IPS-15b (cell line): ENCODE measurements around the gene ANKRD22.

Experiments
- H3K27me3 ChIP-seq: one replicate; pipeline ENCODE4 v1.6.1; 2013; ENCODE audit warnings: low read length; ENCODE audit not compliant: control insufficient read depth, insufficient read depth
- H3K36me3 ChIP-seq: one replicate; pipeline ENCODE4 v1.6.1; 2013; ENCODE audit warnings: low read length; ENCODE audit not compliant: control insufficient read depth, insufficient read depth
- H3K4me1 ChIP-seq: one replicate; pipeline ENCODE4 v1.6.1; 2013; ENCODE audit warnings: mild to moderate bottlenecking, low read length; ENCODE audit not compliant: control insufficient read depth, insufficient read depth
- H3K4me3 ChIP-seq: one replicate; pipeline ENCODE4 v1.5.1; 2013; ENCODE audit warnings: low read depth, low read length
- H3K9ac ChIP-seq: one replicate; pipeline ENCODE4 v1.6.1; 2013; ENCODE audit warnings: low read depth, mild to moderate bottlenecking, low read length
- H3K9me3 ChIP-seq: one replicate; pipeline ENCODE4 v1.6.1; 2013; ENCODE audit warnings: mild to moderate bottlenecking, low read length; ENCODE audit not compliant: control insufficient read depth, insufficient read depth

The ANKRD22 gene

DNA sequence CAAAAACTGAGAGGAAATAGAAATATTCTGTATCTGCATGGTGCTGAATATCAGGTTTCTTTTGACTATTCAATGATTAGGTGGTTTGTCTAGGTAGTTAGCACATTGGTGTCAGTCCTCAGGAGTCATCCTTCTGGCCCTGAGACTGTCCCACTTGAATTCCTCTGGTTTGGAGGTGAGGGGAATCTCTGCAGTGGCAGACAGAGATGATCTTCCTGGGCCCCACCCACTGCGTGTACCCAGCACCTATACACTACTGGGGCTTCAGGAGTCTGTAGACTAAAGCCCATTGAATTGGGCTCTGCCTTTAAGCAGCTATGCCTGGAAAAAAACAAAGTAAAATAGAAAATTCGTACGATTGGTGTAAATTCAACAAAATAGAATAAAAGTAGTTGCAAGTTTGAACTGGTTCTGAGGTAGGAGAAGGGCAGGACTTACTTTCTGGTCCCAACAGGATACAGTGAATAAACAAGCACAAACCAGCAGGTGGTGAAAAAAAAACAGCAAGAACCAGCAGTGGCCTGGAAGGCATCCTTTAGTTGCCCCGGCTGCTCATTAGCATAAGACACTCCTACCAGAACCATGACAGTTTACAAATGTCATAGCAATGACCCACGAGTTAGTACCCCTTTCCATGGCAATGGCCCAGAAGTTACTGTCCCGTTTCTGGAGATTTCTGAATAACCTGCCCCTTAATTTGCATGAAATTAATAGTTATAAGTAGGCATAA is 47.4 kb downstream of the ANKRD22 start:
- Histone ChIP-seq H3K4me3 (no peak overlapping the region), H3K27me3 (no peaks in the 10 kb centered on the region), H3K4me1 (peaks cover 6% of the 10 kb centered on the region), H3K9ac (no peak overlapping the region), H3K36me3 (no peaks in the 10 kb centered on the region), H3K9me3 (no peaks in the 10 kb centered on the region)

DNA sequence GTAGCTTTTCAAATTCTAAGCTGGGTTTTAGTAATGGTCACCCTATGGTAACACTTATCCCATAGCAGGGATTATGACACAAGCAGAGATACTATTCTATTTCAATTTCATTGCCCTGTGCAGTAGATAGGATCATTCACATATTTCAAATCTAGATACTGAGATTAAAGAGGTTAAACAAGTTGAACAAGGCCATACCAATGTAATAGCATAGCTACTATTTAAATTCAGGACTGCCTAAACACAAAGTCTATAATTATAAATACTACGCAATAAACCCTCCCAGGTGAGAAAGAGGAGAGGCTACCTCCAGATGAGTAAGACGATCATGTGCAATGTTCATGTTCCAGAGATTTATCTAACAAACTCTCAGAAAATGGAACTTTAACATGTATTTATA is 48.0 kb downstream of the ANKRD22 start:
- Histone ChIP-seq H3K36me3 (no peaks in the 10 kb centered on the region), H3K4me3 (no peak overlapping the region), H3K9me3 (no peaks in the 10 kb centered on the region), H3K9ac (no peak overlapping the region), H3K4me1 (peaks cover 6% of the 10 kb centered on the region), H3K27me3 (no peaks in the 10 kb centered on the region)

DNA sequence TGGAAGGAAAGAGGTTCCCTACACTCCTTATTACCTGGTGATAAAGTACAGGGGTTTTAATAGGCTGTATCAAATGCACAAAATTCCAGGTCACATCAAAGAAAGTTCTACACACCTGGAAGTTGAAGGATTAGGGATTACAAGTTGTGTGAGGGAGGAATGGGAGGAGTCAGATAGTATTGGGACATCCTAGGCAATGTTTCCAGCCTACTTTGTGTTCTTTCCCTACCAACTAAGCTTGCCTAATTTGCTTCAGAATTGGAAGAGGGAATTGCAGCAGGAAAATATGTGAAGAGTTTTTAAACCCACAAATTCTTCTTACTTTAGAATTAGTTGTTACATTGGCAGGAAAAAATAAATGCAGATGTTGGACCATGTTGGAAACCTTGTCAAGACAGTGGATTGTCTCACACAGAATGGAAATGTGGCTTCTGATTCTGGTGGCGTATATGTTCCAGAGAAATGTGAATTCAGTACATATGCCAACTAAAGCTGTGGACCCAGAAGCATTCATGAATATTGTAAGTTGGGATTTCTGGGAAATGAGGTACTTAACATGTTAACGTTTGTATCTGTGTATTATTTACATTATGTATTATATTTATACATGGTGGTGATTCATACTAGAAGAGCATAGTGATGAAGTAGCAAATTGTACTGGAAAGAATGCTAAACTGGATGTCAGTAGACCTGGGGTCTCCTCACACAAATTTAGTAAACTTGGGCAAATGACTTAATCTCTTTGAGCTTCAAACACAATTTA is 48.9 kb downstream of the ANKRD22 start, which contains the start of gene LIPM:
Gene LIPM, plus strand, starts transcription at position 208 of the 763 bp plus-strand sequence. Its CDS starts 167 bp downstream, at position 375.
- no peaks in the 10 kb centered on the region for H3K36me3 ChIP-seq
- no peak within 1 kb of the TSS for H3K4me3 ChIP-seq
- no peaks in the 10 kb centered on the region for H3K27me3 ChIP-seq
- no peaks in the 10 kb centered on the region for H3K9me3 ChIP-seq
- H3K9ac ChIP-seq: no peak within 1 kb of the TSS
- H3K4me1 ChIP-seq: peaks cover 6% of the 10 kb centered on the region

DNA sequence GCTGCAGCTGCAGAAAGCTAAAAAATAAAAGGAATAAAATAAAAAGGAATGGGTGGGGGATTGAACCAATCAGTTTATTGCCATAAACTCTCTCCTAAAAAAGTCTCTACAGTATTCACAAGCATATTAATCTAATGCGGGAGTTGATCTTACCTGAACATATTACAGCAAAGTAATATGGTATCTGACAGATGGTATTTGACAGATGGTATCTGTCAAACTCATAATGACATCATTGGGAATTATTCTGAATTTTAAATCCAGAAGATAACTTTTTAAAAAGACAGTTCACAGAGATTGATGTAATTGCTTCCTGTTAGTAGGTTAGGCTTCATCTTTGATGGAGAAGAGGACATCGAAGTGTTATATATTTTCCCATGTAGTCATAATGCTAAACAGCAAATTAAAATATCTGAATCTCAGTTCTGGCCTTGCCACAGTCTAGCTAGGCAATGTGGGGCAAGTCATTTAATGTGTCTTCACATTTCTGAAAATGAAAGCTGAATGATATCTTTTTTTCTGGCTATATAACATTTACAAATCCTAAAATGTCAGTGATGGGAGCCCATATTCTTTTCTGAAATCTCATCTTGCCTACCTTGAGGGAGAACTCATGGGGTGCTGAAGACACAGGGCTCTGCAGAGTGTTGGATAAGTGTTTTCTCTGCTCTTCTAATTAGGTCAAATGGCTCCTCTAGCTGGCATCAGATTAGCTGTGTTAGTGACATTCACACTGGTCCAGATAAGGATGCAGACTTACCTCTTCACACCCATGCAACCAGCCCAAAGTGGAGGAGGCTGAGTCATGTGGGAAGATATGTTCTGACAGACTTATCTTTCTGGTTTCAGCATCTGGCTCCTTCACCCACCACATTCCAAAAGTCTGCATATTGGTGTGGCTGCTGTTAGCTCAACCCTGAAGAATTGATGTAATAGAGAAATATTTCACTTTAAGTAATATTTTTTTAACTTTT is 51.2 kb downstream of the ANKRD22 start:
- H3K27me3 ChIP-seq: no peaks in the 10 kb centered on the region
- no peaks in the 10 kb centered on the region for H3K9me3 ChIP-seq
- H3K4me1 ChIP-seq: peaks cover 6% of the 10 kb centered on the region
- H3K36me3 ChIP-seq: no peaks in the 10 kb centered on the region
- H3K9ac ChIP-seq: no peak overlapping the region
- no peak overlapping the region for H3K4me3 ChIP-seq

DNA sequence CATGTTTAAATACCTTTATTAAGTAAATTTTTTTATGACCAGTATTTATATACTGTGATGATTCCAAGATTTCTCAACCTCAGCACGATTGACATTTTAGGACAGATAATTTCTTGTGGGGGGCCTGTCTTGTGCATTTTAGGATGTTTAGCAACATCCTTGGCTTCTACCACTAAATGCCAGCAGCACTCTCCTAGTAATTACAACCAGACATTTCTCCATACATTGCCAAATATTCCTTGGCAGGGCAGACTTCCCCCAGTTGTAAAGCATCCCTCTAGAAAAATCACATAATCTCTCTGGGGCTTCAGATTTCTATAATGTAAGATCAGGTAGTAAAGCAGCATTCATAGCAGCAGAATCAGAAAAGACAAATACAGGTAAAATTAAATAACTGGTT is 56.9 kb downstream of the ANKRD22 start:
- no peaks in the 10 kb centered on the region for H3K36me3 ChIP-seq
- H3K9ac ChIP-seq: no peak overlapping the region
- H3K9me3 ChIP-seq: no peaks in the 10 kb centered on the region
- no peaks in the 10 kb centered on the region for H3K27me3 ChIP-seq
- no peaks in the 10 kb centered on the region for H3K4me1 ChIP-seq
- no peak overlapping the region for H3K4me3 ChIP-seq

DNA sequence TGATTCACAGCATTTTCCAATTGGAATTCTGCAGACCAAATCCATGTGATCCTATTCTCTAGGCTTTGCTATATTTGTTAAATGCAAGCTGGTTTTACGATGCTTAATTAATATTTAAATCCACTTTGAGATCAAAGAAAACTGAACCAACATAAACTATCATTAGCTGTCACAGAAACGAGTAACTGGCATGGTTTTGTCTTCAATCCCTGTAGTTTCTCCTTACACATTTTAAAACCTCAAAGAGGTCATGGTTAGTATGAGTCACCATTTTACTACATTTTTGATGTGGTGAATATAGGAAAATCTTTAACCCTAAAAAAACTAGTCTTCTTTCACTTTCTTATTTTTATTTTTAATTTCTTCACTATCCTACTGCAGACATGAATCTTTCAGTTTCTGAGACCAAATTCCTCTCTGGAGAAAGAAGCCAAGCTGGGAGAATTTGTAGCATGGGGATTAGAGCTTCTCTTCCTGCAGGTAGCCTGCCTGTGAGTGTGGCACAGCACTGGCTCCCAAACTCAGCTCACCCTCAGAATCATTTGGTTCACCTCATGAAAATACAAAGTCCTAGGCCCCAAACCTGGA is 57.8 kb downstream of the ANKRD22 start:
- Histone ChIP-seq H3K4me3 (no peak overlapping the region), H3K9ac (no peak overlapping the region), H3K4me1 (no peaks in the 10 kb centered on the region), H3K9me3 (no peaks in the 10 kb centered on the region), H3K36me3 (no peaks in the 10 kb centered on the region), H3K27me3 (no peaks in the 10 kb centered on the region)

DNA sequence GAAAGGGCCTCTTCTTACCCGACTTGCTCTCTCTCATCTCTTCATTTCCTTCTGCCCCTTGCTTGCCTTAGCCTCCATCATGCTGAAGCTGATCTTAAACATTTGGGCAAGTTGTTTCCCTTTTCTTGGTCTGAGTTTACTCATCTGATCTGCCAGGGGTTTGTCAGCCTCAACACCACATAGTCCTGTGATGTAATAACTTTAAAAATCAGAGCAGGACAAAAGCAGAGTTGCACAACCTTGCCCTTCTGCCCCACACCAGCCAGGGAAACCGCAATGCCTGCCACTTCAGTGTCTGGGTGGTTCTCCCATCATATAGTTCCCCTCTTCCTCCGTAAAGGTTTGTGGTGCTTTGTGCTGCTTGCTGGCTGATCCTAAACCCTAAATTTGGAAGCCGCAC is 59.0 kb downstream of the ANKRD22 start:
- H3K9me3 ChIP-seq: no peaks in the 10 kb centered on the region
- no peaks in the 10 kb centered on the region for H3K4me1 ChIP-seq

DNA sequence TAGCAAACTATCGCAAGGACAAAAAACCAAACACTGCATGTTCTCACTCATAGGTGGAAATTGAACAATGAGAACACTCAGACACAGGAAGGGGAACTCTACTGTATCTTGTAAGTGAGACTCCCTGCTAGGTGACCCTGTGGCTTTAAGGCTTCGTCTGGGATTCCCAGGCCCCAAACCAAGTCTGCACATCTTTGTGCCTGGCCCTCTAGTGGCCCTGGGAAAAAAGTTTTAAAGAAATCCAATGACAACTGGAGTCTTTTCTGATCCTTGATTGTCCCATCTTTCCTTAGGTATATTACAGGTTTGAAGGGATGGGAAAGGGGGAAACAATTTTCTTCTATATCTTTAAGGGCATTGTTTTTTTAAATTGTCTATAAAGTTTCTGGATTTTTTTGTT is 59.7 kb downstream of the ANKRD22 start:
- H3K27me3 ChIP-seq: no peaks in the 10 kb centered on the region
- H3K9me3 ChIP-seq: no peaks in the 10 kb centered on the region
- no peaks in the 10 kb centered on the region for H3K36me3 ChIP-seq
- H3K9ac ChIP-seq: no peak overlapping the region
- no peaks in the 10 kb centered on the region for H3K4me1 ChIP-seq
- no peak overlapping the region for H3K4me3 ChIP-seq

More for the DNA sequence above, 59.0 kb downstream of the ANKRD22 start:
- Histone ChIP-seq H3K9ac (no peak overlapping the region), H3K27me3 (no peaks in the 10 kb centered on the region), H3K4me3 (no peak overlapping the region), H3K36me3 (no peaks in the 10 kb centered on the region)

DNA sequence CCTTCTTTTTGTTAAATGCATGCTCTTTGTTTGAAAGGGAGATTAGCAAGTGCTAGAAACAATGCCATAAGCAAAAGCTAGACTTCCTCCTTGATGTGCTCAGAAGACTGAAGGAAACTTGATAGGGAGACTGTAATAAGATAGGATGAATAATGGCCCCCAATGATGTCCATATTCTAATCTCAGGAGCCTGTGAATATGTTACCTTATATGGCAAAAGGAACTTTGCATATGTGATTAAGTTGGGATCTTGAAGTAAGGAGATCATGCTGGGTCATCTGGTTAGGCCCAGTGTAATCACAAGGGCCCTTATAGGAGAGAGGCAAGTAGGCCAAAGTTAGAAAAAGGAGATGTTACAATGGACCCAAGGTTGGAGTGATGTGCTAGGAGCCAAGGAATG is 62.7 kb downstream of the ANKRD22 start:
- no peaks in the 10 kb centered on the region for H3K4me1 ChIP-seq
- no peaks in the 10 kb centered on the region for H3K9me3 ChIP-seq
- H3K27me3 ChIP-seq: no peaks in the 10 kb centered on the region
- no peaks in the 10 kb centered on the region for H3K36me3 ChIP-seq
- no peak overlapping the region for H3K4me3 ChIP-seq
- no peak overlapping the region for H3K9ac ChIP-seq

DNA sequence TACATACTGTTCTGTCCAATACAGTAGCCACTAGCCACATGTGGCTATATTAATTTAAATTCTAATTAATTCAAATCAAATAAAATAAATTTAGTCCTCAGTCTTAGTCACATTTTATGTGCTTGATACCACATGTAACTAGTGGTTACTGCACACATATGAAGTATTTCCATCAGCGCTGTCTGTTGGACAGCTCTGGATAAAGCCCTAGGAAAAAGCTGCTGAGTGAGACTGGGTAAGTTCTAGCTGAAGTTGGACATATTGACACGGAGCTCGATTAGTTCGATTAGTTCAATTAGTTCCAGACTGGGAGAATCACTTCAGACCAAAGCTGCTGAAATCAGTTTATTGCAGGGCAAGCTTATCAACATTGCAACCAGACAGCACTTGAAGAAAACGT is 64.2 kb downstream of the ANKRD22 start:
- Histone ChIP-seq H3K36me3 (no peaks in the 10 kb centered on the region), H3K9ac (no peak overlapping the region), H3K4me1 (no peaks in the 10 kb centered on the region), H3K27me3 (no peaks in the 10 kb centered on the region), H3K4me3 (no peak overlapping the region), H3K9me3 (no peaks in the 10 kb centered on the region)
